ENCODE data around the gene ZNF350. TPM values are rescaled to one million over a fixed set of nuclear protein-coding genes. Genes with fewer than 3 reads are reported as not detected.
"Not testable (repeated sequence)": the region's sequence is repeated elsewhere in the genome, so short reads cannot be mapped to it uniquely, and the experiment has no call there.

ZNF350 gene
- total and polyA plus RNA-seq, 2 of the 13 experiments (the other 11 are each of a cell fraction or from before 2014, with no cell fraction given), result 3.7 to 6.9 TPM

GRCh38 chr19:52026255-52026990 is 39.8 kb upstream of the ZNF350 start (continued):
- TF ChIP-seq, protein P1, sequence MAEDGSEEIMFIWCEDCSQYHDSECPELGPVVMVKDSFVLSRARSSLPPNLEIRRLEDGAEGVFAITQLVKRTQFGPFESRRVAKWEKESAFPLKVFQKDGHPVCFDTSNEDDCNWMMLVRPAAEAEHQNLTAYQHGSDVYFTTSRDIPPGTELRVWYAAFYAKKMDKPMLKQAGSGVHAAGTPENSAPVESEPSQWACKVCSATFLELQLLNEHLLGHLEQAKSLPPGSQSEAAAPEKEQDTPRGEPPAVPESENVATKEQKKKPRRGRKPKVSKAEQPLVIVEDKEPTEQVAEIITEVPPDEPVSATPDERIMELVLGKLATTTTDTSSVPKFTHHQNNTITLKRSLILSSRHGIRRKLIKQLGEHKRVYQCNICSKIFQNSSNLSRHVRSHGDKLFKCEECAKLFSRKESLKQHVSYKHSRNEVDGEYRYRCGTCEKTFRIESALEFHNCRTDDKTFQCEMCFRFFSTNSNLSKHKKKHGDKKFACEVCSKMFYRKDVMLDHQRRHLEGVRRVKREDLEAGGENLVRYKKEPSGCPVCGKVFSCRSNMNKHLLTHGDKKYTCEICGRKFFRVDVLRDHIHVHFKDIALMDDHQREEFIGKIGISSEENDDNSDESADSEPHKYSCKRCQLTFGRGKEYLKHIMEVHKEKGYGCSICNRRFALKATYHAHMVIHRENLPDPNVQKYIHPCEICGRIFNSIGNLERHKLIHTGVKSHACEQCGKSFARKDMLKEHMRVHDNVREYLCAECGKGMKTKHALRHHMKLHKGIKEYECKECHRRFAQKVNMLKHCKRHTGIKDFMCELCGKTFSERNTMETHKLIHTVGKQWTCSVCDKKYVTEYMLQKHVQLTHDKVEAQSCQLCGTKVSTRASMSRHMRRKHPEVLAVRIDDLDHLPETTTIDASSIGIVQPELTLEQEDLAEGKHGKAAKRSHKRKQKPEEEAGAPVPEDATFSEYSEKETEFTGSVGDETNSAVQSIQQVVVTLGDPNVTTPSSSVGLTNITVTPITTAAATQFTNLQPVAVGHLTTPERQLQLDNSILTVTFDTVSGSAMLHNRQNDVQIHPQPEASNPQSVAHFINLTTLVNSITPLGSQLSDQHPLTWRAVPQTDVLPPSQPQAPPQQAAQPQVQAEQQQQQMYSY (CRISPR knock-in tag; IDR thresholded peaks at IDR 0.05), result 0 out of 2 replicates have a peak, but pooled peaks have one; percentile 30
- TF ChIP-seq CSRNP1 (CRISPR knock-in tag; IDR thresholded peaks at IDR 0.05) (peak; percentile 26; the same call in 1 of the 2 replicates), MNT (IDR thresholded peaks at IDR 0.05) (0 out of 2 replicates have a peak, but pooled peaks have one; percentile 7), TFE3 (CRISPR knock-in tag; IDR thresholded peaks at IDR 0.05) (0 out of 2 replicates have a peak, but pooled peaks have one; percentile 33), SAP130 (CRISPR knock-in tag; IDR thresholded peaks at IDR 0.05; ENCODE audit: low read depth) (peak; percentile 89), POLR2G (IDR thresholded peaks at IDR 0.05; ENCODE audit: low read depth, low read length) (peak; percentile 46; the same call in 1 of the 2 replicates), SOX6 (CRISPR knock-in tag; IDR thresholded peaks at IDR 0.05) (peak; percentile 88), ZNF614 (CRISPR knock-in tag; IDR thresholded peaks at IDR 0.05; ENCODE audit: borderline replicate concordance) (peak; percentile 40; the same call in 1 of the 2 replicates), ZFP36L1 (CRISPR knock-in tag; IDR thresholded peaks at IDR 0.05) (peak; percentile 69; the same call in 1 of the 2 replicates), KLF16 (CRISPR knock-in tag; IDR thresholded peaks at IDR 0.05) (peak in 1 of 2 experiments; percentile 37; a peak in 1 of 4 replicates), MYC (CRISPR knock-in tag; IDR thresholded peaks at IDR 0.05; ENCODE audit: borderline replicate concordance) (peak; percentile 49; the same call in 1 of the 2 replicates), KAT8 (CRISPR knock-in tag; IDR thresholded peaks at IDR 0.05) (0 out of 2 replicates have a peak, but pooled peaks have one; percentile 32)
- TF ChIP-seq, protein P2, sequence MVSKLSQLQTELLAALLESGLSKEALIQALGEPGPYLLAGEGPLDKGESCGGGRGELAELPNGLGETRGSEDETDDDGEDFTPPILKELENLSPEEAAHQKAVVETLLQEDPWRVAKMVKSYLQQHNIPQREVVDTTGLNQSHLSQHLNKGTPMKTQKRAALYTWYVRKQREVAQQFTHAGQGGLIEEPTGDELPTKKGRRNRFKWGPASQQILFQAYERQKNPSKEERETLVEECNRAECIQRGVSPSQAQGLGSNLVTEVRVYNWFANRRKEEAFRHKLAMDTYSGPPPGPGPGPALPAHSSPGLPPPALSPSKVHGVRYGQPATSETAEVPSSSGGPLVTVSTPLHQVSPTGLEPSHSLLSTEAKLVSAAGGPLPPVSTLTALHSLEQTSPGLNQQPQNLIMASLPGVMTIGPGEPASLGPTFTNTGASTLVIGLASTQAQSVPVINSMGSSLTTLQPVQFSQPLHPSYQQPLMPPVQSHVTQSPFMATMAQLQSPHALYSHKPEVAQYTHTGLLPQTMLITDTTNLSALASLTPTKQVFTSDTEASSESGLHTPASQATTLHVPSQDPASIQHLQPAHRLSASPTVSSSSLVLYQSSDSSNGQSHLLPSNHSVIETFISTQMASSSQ (IDR thresholded peaks at IDR 0.05; ENCODE audit: low read depth), result peak; percentile 82
- TF ChIP-seq, protein P2 (CRISPR knock-in tag; IDR thresholded peaks at IDR 0.05; ENCODE audit: borderline replicate concordance), result peak; percentile 92
- not testable (repeated sequence) for TF ChIP-seq SOX6 (IDR thresholded peaks at IDR 0.05)

All from HepG2 (cell line).